ENCODE measurements around the gene RUVBL1.
A peak's percentile ranks its signal among the peaks of the same experiment; 100 is the strongest.

The RUVBL1 gene

DNA sequence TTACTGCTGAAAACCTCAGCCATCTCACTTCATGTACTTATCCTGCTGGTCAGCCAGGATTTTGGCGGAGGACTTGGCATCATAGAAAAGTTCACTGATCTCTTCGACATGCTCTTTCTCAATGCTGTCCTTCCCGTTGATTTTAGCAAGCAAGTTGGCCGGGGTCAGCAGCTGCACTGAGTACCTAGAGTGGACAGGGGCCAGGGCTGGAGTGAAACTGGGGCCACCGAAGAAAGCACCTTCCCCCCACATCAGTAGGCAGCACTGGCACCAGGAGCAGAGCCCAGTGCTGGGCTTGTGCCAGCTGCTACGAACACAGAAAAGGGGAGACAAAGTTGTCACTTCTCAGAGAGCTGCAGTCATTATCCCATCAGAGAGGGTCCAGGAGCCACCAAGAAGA is 42.4 kb downstream of the RUVBL1 start:
- Mint-ChIP-seq H3K27ac (no peak overlapping the region), H3K9me3 (no peaks in the 10 kb centered on the region), H3K4me1 (peaks cover 7% of the 10 kb centered on the region), H3K4me3 (no peak overlapping the region), H3K36me3 (peaks cover 63% of the 10 kb centered on the region)
- DNase-seq (ENCODE audit: low spot score in 2 of 2) (no peak), ATAC-seq (no peak)

DNA sequence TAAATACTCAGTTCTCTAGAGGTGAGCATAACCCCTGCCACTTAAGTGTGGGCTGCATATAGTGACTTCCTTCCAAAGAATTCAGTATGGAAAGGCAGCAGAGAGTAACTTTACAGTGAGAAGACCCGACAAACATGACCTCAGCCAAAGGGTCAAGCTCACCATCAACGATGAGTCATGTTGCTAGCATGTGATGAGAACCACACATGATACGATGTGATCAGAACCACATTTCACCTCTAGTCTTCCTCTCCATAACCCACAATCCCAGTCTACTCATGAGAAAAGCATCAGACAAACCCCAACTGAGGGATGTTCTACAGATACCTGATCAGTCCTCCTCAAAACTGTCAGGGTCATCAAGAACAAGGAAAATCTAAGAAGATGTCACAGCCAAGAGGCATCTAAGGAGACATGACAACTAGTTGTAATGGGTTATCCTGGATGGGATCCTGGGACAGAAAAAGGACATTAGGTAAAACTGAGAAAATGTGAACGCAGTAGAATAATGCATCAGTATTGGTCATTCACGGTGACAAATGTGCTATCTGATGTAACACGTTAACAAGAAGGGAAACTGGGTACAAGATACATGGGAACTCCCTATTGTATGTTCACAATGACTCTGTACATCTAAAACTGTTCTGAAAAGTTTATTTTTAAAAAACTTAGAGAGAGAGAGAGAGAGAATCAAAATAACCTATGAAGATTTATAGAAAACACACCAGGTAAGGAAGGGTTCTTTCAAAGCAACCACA is 43.1 kb downstream of the RUVBL1 start:
- Mint-ChIP-seq H3K9me3 (no peaks in the 10 kb centered on the region), H3K4me3 (no peak overlapping the region), H3K4me1 (peaks cover 9% of the 10 kb centered on the region), H3K27ac (no peak overlapping the region), H3K36me3 (peaks cover 61% of the 10 kb centered on the region)
- no peak for DNase-seq (ENCODE audit: low spot score in 2 of 2)
- ATAC-seq = no peak

DNA sequence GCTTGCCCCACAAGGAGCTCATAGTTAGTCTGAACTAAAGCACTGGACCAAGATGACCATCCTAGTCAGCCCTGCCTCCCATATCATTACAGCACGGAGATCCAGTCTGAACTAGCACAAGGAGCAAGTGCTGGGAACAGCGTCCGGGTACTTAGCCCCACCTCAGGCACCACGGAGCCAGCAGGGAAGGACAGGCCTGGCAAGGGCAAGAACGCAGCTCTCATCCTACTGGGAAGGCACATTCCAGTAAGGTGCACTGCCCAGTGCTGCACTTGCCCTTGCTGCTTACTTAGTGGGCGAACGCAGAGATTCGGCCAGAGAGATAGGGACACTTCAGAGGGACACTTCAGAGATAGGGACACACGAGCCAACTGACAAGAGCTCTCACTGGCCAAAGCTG is 43.8 kb downstream of the RUVBL1 start:
- ATAC-seq (no peak), DNase-seq (ENCODE audit: low spot score in 2 of 2) (no peak)
- no peaks in the 10 kb centered on the region for H3K9me3 Mint-ChIP-seq
- H3K36me3 Mint-ChIP-seq = peaks cover 61% of the 10 kb centered on the region
- no peak overlapping the region for H3K27ac Mint-ChIP-seq
- H3K4me3 Mint-ChIP-seq = no peak overlapping the region
- peaks cover 15% of the 10 kb centered on the region for H3K4me1 Mint-ChIP-seq

DNA sequence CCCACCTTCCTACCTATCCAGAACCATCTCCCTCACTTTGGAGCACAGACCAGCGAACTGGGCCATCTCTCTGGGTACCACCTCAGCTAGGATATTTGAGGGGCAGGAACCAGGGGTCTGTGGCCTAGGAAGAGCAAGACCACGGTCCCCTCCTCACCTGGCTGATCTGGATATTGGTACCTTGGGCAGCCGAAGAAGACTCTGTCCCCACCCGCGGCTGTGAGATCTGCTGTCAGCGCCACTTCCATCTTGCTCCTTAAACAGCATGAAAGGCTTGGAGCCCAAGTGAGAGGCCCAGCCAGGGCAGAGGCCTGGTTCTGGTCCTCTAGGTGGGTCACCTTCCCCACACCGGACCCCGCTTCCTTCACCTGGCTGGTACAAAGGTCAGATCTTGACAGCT is 44.7 kb downstream of the RUVBL1 start:
- Mint-ChIP-seq H3K4me1 (peaks cover 19% of the 10 kb centered on the region), H3K4me3 (no peak overlapping the region), H3K9me3 (no peaks in the 10 kb centered on the region), H3K27ac (no peak overlapping the region), H3K36me3 (peaks cover 64% of the 10 kb centered on the region)
- no peak for DNase-seq (ENCODE audit: low spot score in 2 of 2)
- ATAC-seq = no peak

DNA sequence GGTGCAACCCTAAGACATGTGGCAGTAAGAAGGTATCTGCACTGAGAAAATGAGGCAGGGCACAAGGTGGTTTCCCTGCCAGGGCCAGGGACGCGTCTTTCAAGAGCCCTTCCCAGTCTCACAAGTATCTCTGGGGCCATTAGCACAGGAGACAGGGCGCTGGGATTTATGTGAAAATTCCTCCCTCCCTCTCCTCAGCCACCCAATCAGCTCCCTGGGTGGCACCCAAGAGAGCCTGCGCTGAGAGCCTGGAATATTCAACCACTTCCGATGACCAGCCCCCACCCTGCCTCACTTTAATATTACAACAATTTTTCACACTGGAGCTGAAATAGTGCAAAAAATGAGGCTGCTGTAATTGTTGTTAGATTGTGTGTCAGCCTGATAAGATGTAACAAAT is 45.3 kb downstream of the RUVBL1 start:
- no peak for DNase-seq (ENCODE audit: low spot score in 2 of 2)
- no peak overlapping the region for H3K27ac Mint-ChIP-seq
- no peak for ATAC-seq
- H3K4me1 Mint-ChIP-seq = peaks cover 19% of the 10 kb centered on the region
- H3K36me3 Mint-ChIP-seq = peaks cover 64% of the 10 kb centered on the region
- H3K9me3 Mint-ChIP-seq = no peaks in the 10 kb centered on the region
- no peak overlapping the region for H3K4me3 Mint-ChIP-seq

DNA sequence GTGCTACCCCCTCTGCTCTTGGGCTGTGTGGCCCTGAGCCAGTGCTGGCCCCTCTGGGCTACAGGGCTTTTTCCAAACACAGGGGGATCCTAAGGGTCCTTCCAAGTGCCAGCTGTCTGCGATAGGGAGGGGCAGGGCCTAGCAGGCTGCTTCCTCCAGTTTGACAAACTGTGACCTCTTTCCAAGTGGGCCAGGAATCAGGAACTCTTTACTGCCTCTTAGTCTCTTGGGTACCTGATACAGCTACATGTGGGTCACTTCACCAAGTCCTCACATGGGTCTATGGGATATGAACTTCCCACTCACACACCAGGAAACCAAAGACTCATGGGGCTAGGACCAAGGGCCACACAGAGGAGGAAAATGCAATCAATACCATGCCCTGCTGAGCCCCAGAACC is 45.9 kb downstream of the RUVBL1 start:
- Mint-ChIP-seq H3K4me1 (peaks cover 19% of the 10 kb centered on the region), H3K4me3 (no peak overlapping the region), H3K27ac (peak overlapping the region; percentile 69), H3K9me3 (no peaks in the 10 kb centered on the region), H3K36me3 (peaks cover 62% of the 10 kb centered on the region)
- DNase-seq (ENCODE audit: low spot score in 2 of 2) (no peak), ATAC-seq (no peak)

DNA sequence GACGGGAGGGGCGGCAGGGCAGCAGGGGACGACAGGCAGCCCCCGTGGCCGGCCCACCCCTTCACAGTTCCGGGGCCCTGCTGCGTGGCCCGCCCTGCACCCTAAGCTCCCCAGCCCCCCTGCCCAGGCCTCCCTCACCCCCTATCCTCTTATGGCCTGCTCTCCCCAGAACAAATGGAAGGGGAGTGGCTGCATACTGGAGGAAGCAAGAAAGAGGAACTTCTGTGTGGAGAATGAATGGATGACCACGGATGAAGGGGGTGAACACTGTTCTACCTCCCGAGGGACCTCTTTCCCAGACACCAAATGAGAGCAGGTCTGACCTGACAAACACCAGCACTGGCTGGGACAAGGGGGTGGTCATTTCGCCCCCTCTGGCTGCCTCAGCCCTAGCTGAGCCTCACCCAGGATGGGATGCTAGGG is 46.4 kb downstream of the RUVBL1 start:
- Mint-ChIP-seq H3K4me1 (peaks cover 19% of the 10 kb centered on the region), H3K36me3 (peaks cover 63% of the 10 kb centered on the region), H3K4me3 (no peak overlapping the region), H3K27ac (no peak overlapping the region), H3K9me3 (no peaks in the 10 kb centered on the region)
- no peak for DNase-seq (ENCODE audit: low spot score in 2 of 2)
- ATAC-seq = no peak

DNA sequence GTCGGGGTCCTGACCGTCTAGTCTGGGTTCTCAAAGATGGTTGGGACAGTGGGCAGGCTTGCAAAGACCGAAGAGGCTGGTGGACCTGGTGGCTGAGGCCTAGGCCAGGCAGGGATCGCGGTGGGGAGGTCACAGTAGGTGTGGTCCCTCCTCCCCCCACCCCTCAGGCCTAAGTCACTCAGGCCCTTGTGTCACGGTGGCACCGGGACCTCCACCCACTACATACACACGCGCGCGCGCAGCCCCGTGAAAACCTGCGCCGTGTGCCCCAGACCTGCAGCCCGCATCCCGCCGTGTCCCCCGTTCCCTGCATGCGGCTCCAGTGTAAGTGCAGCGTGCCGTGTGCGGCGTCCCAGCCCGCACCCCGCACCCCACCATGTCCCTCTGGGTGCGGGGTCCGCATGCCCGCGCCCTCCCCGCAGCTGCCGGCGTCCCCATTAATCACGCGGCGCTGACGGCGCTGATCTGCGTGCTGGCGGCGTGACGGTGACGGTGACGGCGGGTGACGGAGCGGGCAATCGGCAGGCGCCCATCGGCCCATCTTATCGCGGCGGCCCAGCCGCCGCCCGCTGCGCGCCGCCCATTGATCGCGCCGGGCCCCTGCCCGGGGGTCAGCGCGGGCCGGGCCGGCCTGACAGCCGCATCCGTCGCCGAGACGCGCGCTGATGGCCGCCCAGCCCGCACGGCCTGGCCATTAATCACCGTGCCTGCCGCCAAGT is 47.0 kb downstream of the RUVBL1 start:
- DNase-seq (ENCODE audit: low spot score in 2 of 2) (no peak), ATAC-seq (peak; percentile 27)
- Mint-ChIP-seq H3K4me1 (peaks cover 19% of the 10 kb centered on the region), H3K36me3 (peaks cover 63% of the 10 kb centered on the region), H3K9me3 (no peaks in the 10 kb centered on the region), H3K4me3 (peak overlapping the region; percentile 55), H3K27ac (no peak overlapping the region)

DNA sequence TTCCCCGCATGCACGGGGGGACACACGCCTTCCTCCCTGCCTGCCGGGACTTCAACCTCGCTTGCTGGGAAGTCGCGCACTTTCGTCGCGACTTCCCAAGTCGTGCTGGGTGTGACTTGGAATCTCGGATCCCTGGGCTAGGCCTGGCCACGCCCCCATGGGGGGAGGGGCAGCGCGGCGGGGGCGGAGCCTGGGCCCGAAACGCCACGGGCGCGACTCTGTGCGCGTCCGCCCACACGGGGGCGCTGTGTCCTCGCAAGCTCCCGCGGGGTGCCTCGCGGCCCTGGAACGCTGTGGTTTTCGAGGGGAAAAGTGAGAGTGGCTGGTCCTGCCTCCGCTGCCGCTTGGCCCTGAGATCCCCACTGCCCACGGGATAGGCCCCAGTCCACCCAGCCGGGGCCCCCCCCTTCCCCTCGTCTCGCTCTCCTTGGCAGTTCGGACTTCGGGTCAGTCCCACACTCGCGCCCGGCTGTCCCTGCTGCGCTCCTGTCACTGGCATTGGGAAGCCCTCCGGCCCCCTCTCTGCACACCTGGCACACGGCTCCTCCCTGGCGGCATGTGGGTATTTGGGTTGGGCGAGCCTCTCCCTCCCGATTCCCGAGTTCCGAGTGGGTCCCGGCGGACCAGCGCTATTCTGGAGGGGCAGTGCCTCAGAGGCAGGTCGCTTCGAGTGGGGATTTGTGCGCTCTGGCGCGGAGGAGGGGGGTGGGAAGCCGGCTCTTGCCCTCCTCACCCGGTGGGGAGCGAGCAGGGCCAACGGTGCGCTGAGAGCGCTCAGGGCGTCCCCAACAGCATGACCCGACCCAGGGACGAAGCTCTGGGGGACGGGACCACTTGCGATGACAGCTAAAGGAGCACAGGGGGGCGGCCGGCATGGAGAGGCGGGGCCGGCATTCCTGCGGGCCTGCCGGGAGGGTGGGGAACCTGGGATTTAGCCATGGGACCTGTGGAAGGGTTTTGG is 47.8 kb downstream of the RUVBL1 start:
- H3K4me3 Mint-ChIP-seq = peak overlapping the region; percentile 55
- ATAC-seq = peak; percentile 76
- peaks cover 19% of the 10 kb centered on the region for H3K4me1 Mint-ChIP-seq
- H3K36me3 Mint-ChIP-seq = peaks cover 63% of the 10 kb centered on the region
- H3K9me3 Mint-ChIP-seq = no peaks in the 10 kb centered on the region
- H3K27ac Mint-ChIP-seq = peak overlapping the region; percentile 37
- DNase-seq (ENCODE audit: low spot score in 2 of 2) = peak; percentile 89 to 91

DNA sequence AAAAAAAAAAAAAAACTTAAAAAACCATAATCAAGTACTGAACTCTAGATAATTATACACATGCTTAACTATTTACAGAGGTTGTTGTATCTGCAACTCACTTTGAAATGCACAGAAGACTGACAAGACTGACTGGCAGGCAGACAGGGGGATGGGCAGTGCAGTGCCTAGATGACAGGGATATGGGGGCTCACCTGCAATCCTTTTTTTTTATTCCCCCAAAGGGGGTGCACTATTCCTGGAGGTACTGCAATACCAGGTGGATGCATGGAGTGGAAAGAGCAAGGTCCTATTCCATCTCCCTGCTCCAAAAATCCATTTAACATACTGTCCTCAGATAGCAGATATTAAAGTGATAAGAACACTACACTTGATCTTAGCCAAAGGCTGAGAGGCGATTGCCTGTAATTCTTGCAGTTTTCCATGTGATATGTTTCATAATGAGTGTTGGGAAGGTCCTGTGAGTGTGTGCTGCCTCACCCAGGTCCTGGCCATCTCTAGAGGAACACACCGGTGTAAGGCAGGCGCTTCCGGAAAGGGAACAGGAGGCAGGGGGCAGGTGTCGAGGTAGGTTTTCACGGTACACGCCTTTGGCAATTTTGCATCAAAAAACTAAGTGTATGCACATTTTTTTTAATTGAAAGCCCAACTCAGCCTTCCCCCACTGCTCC is 48.6 kb downstream of the RUVBL1 start:
- DNase-seq (ENCODE audit: low spot score in 2 of 2) (no peak), ATAC-seq (no peak)
- peaks cover 12% of the 10 kb centered on the region for H3K4me1 Mint-ChIP-seq
- peak overlapping the region; percentile 55 for H3K4me3 Mint-ChIP-seq
- H3K27ac Mint-ChIP-seq = peak overlapping the region; percentile 37
- H3K36me3 Mint-ChIP-seq = peaks cover 64% of the 10 kb centered on the region
- H3K9me3 Mint-ChIP-seq = no peaks in the 10 kb centered on the region

DNA sequence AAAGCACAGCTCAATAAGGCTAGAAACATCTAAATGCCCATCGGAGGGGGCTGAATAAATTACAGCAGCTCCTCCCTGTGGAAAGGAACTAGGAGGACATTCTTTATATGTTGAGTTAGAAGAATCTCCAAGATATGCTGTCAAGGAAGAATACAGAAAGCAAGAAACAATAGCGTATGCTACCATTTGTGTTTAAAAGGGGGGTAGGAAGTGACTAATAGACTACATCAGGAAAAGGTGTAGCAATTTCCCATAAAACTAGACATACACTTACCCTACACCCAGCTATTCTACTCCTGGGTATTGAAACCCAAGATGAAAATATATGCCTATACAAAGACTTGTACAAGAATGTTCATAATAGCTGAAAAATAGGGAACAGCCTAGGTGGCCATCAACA is 49.8 kb downstream of the RUVBL1 start:
- Mint-ChIP-seq H3K27ac (no peak overlapping the region), H3K36me3 (peaks cover 71% of the 10 kb centered on the region), H3K4me1 (peaks cover 12% of the 10 kb centered on the region), H3K9me3 (no peaks in the 10 kb centered on the region), H3K4me3 (no peak overlapping the region)
- no peak for DNase-seq (ENCODE audit: low spot score in 2 of 2)
- ATAC-seq = no peak

DNA sequence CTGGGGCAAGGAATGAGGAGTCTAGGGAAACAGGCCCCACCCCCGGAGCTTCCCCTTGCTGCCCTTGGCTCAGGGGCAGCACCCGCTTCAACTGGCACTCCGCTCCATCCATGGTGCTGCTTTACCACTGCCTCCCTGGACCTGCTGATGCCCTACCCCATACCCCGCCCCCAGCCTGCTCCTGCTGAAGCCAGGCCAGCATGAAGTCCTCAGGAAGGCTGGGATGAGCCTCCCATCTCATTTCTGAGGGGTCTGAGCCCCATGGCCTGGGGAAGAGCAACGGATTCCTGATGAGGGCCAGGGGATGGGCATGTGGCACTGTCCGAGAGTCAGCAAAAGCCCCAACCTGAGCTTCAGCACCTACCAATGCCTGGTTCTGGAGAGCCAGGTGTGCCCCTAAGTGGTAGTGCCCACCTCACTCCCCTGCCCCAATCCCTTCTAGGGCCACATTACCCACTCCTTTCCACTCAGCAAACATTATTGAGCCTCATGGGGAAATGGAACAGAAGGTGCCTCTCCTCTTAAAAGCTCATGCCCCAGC is 50.4 kb downstream of the RUVBL1 start:
- Mint-ChIP-seq H3K9me3 (no peaks in the 10 kb centered on the region), H3K36me3 (peaks cover 72% of the 10 kb centered on the region), H3K4me3 (no peak overlapping the region), H3K4me1 (peaks cover 15% of the 10 kb centered on the region), H3K27ac (no peak overlapping the region)
- ATAC-seq (no peak), DNase-seq (ENCODE audit: low spot score in 2 of 2) (no peak)

DNA sequence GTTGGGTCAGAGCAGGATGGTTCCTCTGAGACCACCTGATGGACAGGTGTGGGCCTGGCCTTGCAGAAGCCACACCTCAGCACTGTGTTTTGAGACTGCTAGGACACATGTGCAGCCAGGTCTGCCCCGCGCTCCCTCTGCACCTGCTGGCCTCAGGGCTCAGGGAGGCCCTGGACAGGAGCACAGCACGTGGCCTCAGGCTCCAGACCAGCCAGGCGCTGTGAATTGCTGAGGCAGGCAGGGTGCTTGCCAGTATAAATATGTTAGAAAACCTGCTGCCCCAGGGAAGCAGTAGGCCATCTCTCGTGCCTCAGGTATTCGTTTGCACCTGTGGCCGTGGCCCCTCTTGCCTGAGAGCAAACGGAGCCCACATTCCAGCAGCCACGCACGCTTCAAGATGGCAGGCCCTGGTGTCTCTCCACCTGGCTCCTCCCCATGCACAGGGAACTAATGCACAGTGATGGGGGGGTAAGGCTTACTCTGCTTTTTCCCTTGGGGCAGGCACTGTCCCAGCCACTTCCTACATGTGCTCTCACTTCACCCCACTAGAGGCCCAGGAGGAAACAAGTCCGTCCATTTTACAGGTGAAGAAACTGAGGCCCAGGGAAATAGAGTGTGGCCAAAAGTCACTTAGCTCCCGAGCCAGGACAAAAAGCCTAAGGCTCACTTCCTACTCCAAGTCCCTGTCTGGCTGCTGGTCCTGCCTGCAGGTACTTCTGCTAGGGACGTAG is 51.0 kb downstream of the RUVBL1 start:
- H3K4me3 Mint-ChIP-seq = no peak overlapping the region
- peaks cover 19% of the 10 kb centered on the region for H3K4me1 Mint-ChIP-seq
- peaks cover 78% of the 10 kb centered on the region for H3K36me3 Mint-ChIP-seq
- ATAC-seq (no peak), DNase-seq (ENCODE audit: low spot score in 2 of 2) (no peak)
- H3K9me3 Mint-ChIP-seq = no peaks in the 10 kb centered on the region
- peak overlapping the region; percentile 12 for H3K27ac Mint-ChIP-seq

DNA sequence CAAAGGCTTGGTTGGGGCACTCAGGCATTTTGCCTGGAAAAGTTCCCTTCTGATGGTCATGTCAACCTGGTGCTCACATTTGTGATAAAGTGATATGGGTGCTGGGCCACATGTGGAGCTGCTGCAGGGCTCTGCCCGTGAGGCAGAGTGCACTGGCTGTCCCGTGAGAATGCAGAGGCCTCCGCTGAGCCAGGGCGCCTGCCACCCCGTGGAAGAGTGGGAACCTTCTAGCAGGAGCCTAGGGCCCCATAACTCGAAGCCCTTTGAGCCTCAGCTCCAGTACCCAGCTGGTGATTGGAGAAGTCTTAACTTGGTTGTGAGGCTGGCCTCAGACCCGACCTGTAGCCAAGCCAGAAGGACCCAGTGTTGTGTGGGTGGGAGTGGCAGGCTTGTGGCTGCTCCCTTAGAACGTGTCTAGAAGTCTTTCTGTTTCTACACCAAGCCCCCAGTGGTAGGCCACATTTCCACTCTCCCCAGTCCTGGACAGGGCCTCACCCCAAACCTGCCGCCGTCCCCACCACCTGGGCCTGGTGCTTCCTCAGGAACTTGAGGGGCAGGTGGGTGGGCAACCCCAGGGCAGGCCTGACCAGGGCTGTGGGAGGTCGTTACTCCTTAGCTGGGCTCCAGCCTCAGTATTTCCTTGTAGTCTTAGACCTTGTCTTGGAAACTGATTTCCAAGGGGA is 51.7 kb downstream of the RUVBL1 start:
- peaks cover 85% of the 10 kb centered on the region for H3K36me3 Mint-ChIP-seq
- no peak for DNase-seq (ENCODE audit: low spot score in 2 of 2)
- no peak for ATAC-seq
- peaks cover 24% of the 10 kb centered on the region for H3K4me1 Mint-ChIP-seq
- H3K4me3 Mint-ChIP-seq = no peak overlapping the region
- no peaks in the 10 kb centered on the region for H3K9me3 Mint-ChIP-seq
- H3K27ac Mint-ChIP-seq = peak overlapping the region; percentile 12

Data from stimulated activated effector memory CD8-positive, alpha-beta T cell treated with anti-CD3 and anti-CD28 coated beads, Interleukin-12 subunit alpha, Interleukin-12 subunit beta, amount 100 ng/mL, for 72 hours (primary cell).